SK-N-MC (cell line): Measurements from ENCODE around the gene SCAND1.

Experiments used
- DNase-seq: peaks from one replicate; pipeline ENCODE4 v3.0.0-alpha.2; 2011; ENCODE audit warnings: low read depth, low spot score
- H3K27ac ChIP-seq: fragments of 200-600 bp; sonication (generic); 2 replicates; pipeline ENCODE4 v1.5.1; 2016; ENCODE audit warnings: mixed run types
- H3K36me3 ChIP-seq: fragments of 200-600 bp; sonication (generic); 2 replicates; pipeline ENCODE4 v1.6.1; 2017; ENCODE audit warnings: antibody characterized with exemption, low read length, mixed read lengths; ENCODE audit not compliant: insufficient read depth
- H3K4me3 ChIP-seq: fragments of 200-600 bp; sonication (generic); 2 replicates; pipeline ENCODE4 v1.5.1; 2016
- H3K9ac ChIP-seq: fragments of 200-600 bp; sonication (generic); 2 replicates; pipeline ENCODE4 v1.8.0; 2017; ENCODE audit warnings: mixed run types, mixed read lengths; ENCODE audit not compliant: insufficient read length
- H3K9me3 ChIP-seq: fragments of 200-600 bp; sonication (generic); 2 replicates; pipeline ENCODE4 v1.6.1; 2017; ENCODE audit warnings: low read depth, mild to moderate bottlenecking, antibody characterized with exemption, low read length, moderate library complexity, mixed read lengths
- FOXP2 ChIP-seq: optimal IDR thresholded peaks from 2 replicates; pipeline ENCODE3; 2011; ENCODE audit warnings: mild to moderate bottlenecking, moderate library complexity; ENCODE audit not compliant: insufficient read depth; ENCODE audit errors: extremely low read length, control extremely low read depth

The SCAND1 gene

GRCh38 chr20:35903843-35904242 lies 50.5 kb downstream of the SCAND1 start:
- TF ChIP-seq FOXP2: no peak
- no peak overlapping the region for H3K9ac ChIP-seq
- no peak overlapping the region for H3K4me3 ChIP-seq
- H3K9me3 ChIP-seq: no peaks in the 10 kb centered on the region
- DNase-seq: no peak
- peaks cover 22% of the 10 kb centered on the region; the same call in 1 of the 2 replicates for H3K36me3 ChIP-seq
- no peak overlapping the region for H3K27ac ChIP-seq
